CD4-positive, alpha-beta T cell treated with Interleukin-1 beta for 1 hour (primary cell): ENCODE measurements around the gene ATP5PO.
A peak's percentile ranks its signal among the peaks of the same experiment; 100 is the strongest.
"Not testable (repeated sequence)": the region's sequence is repeated elsewhere in the genome, so short reads cannot be mapped to it uniquely, and the experiment has no call there.

Experiments
- DNase-seq, 2 donors: peaks; one replicate each; pipeline ENCODE4 v3.0.0-alpha.2; 2020 to 2022

Gene ATP5PO

GRCh38 chr21:33940164-33940880 lies 24.7 kb upstream of the ATP5PO start:
- DNase-seq, result peak in 1 of 2 donors; percentile 30

- no peak for DNase-seq
Observed at GRCh38 chr21:33939226-33939625, 23.6 kb upstream of the ATP5PO start.

GRCh38 chr21:33938381-33938780 lies 22.8 kb upstream of the ATP5PO start:
- no peak for DNase-seq

GRCh38 chr21:33937931-33938339 lies 22.3 kb upstream of the ATP5PO start:
- peak; percentile 63 to 78 for DNase-seq

GRCh38 chr21:33937146-33937545 lies 21.5 kb upstream of the ATP5PO start:
- no peak for DNase-seq

- peak; percentile 46 to 68 for DNase-seq
Observed at GRCh38 chr21:33936301-33937038, 20.9 kb upstream of the ATP5PO start.

- no peak for DNase-seq
Observed at GRCh38 chr21:33932731-33933130, 17.1 kb upstream of the ATP5PO start.

- peak; percentile 17 to 44 for DNase-seq
Observed at GRCh38 chr21:33931799-33932390, 16.3 kb upstream of the ATP5PO start.

GRCh38 chr21:33931052-33931798 lies 15.6 kb upstream of the ATP5PO start:
- peak; percentile 72 to 79 for DNase-seq

GRCh38 chr21:33926248-33926647 lies 10.6 kb upstream of the ATP5PO start:
- DNase-seq, result not testable (repeated sequence)

- DNase-seq, result no peak
Observed at GRCh38 chr21:33924766-33925100, 9.1 kb upstream of the ATP5PO start.

GRCh38 chr21:33924079-33924765 lies 8.6 kb upstream of the ATP5PO start:
- peak; percentile 80 to 86 for DNase-seq

- DNase-seq, result no peak
Observed at GRCh38 chr21:33917421-33917820, 1.8 kb upstream of the ATP5PO start.

- DNase-seq, result no peak
Observed at GRCh38 chr21:33916200-33916567, 580 bp upstream of the ATP5PO start.

- no peak for DNase-seq
Observed at GRCh38 chr21:33914188-33914587, 1.4 kb downstream of the ATP5PO start.

- no peak for DNase-seq
Observed at GRCh38 chr21:33909756-33910155, 5.8 kb downstream of the ATP5PO start.

- no peak for DNase-seq
Observed at GRCh38 chr21:33908760-33909159, 6.8 kb downstream of the ATP5PO start.

GRCh38 chr21:33904041-33904440 lies 11.6 kb downstream of the ATP5PO start:
- DNase-seq, result no peak

- DNase-seq, result no peak
Observed at GRCh38 chr21:33902349-33902748, 13.3 kb downstream of the ATP5PO start.

GRCh38 chr21:33901412-33902288 lies 14.0 kb downstream of the ATP5PO start:
- no peak for DNase-seq

- no peak for DNase-seq
Observed at GRCh38 chr21:33899199-33899598, 16.4 kb downstream of the ATP5PO start.

GRCh38 chr21:33898586-33898985 lies 17.0 kb downstream of the ATP5PO start:
- no peak for DNase-seq
